Panc1 (cell line): Measurements from ENCODE around the gene BRMS1L. TPM values are rescaled to one million over a fixed set of nuclear protein-coding genes. Genes with fewer than 3 reads are reported as not detected.

ENCODE experiments used
- ATAC-seq: fragments of 200-7000 bp; cut with Tn5 transposase; 2 replicates; pipeline ENCODE4 v1.9.1; 2020; ENCODE audit warnings: mild to moderate bottlenecking, moderate library complexity
- BruUV-seq: library from RNA; stranded (reverse); fragments of 400-500 nt; replicated peaks from 2 replicates; lab custom pipeline; 2021; lab: Mats Ljungman, UMichigan
- CTCF ChIA-PET: fragments of 300-600 bp; sonication (Branson Sonifier 250); formaldehyde crosslinking; loops from one replicate; lab custom pipeline; 2022; ENCODE audit warnings: antibody characterized with exemption; lab: Charles Lee
- POLR2A ChIA-PET: fragments of 300-600 bp; sonication (Branson Sonifier 250); formaldehyde crosslinking; loops from one replicate; lab custom pipeline; 2022; ENCODE audit warnings: antibody characterized with exemption; lab: Charles Lee
- DNase-seq: peaks from one replicate; pipeline ENCODE4 v3.0.0-alpha.2; 2010; ENCODE audit warnings: low read depth, low spot score
- H3K27ac ChIP-seq: 2 replicates; pipeline ENCODE4 v1.5.1; 2011; ENCODE audit warnings: mild to moderate bottlenecking, low read length, inconsistent platforms
- H3K27me3 ChIP-seq: fragments of 200-500 bp; sonication (Bioruptor generic); 2 replicates; pipeline ENCODE4 v1.6.0; 2014; ENCODE audit warnings: low read length, inconsistent platforms; ENCODE audit not compliant: control insufficient read depth, insufficient read depth
- H3K36me3 ChIP-seq: fragments of 200-500 bp; sonication (Bioruptor generic); 2 replicates; pipeline ENCODE4 v1.5.1; 2014; ENCODE audit warnings: inconsistent platforms, mild to moderate bottlenecking, low read length, moderate library complexity; ENCODE audit not compliant: control insufficient read depth, insufficient read depth
- H3K4me1 ChIP-seq: 2 replicates; pipeline ENCODE4 v1.5.1; 2011; ENCODE audit warnings: inconsistent platforms, mild to moderate bottlenecking, low read length, moderate library complexity; ENCODE audit not compliant: control insufficient read depth, insufficient read depth
- H3K4me3 ChIP-seq, 2 experiments: 2 replicates each; pipeline ENCODE4 v1.5.1; 2011 to 2012; ENCODE audit warnings: low read depth in 2 of 2, low read length in 2 of 2, mild to moderate bottlenecking in 2 of 2, inconsistent platforms in 1 of 2, moderate library complexity in 1 of 2
- H3K9me3 ChIP-seq: fragments of 200-500 bp; sonication (Bioruptor generic); 2 replicates; pipeline ENCODE4 v1.5.1; 2014; ENCODE audit warnings: low read depth, mild to moderate bottlenecking, inconsistent platforms, low read length, moderate library complexity; ENCODE audit not compliant: control insufficient read depth, insufficient read depth
- CTCF ChIP-seq: fragments of 450-650 bp; IDR thresholded peaks from 2 replicates; pipeline ENCODE4 v1.5.1; 2017; ENCODE audit warnings: mild to moderate bottlenecking
- POLR2AphosphoS5 ChIP-seq: IDR thresholded peaks from 2 replicates; pipeline ENCODE4 v1.6.1; 2012; ENCODE audit warnings: mild to moderate bottlenecking, low read depth, low read length, moderate library complexity
- REST ChIP-seq, 2 experiments: IDR thresholded peaks; 2 replicates each; pipeline ENCODE4 v1.6.1; 2011 to 2012; ENCODE audit warnings: low read depth in 2 of 2, control low read depth in 1 of 2, low read length in 1 of 2, mild to moderate bottlenecking in 1 of 2, moderate library complexity in 1 of 2; ENCODE audit not compliant: insufficient read depth in 1 of 2
- SIN3A ChIP-seq: IDR thresholded peaks from 2 replicates; pipeline ENCODE4 v1.6.1; 2012; ENCODE audit warnings: low read depth, mild to moderate bottlenecking, low read length, moderate library complexity, borderline replicate concordance; ENCODE audit not compliant: insufficient read depth
- TCF7L2 ChIP-seq: IDR thresholded peaks from 2 replicates; pipeline ENCODE4 v1.6.1; 2011; ENCODE audit warnings: mild to moderate bottlenecking, low read depth, low read length, inconsistent platforms
- in situ Hi-C: cut with HindIII; loops from 2 replicates; pipeline ENCODE4 v1.10.0; 2016; ENCODE audit warnings: low sequenced_read_pairs, low pct_unique_long_range_greater_than_20kb
- intact Hi-C: fragments of 100-400 bp; cut with micrococcal nuclease; formaldehyde crosslinking; loops from one replicate; pipeline ENCODE4 v1.10.0; 2022; ENCODE audit not compliant: unreplicated experiment
- total RNA-seq: library from RNA; stranded (reverse); gene quantifications from one replicate; pipeline ENCODE4 v1.2.1, GENCODE V29; 2021; ENCODE audit not compliant: unreplicated experiment

Gene BRMS1L
- total RNA-seq, 1 experiment from 2014 or later: 10.5 TPM

GRCh38 chr14:35861204-35861868 lies 35.2 kb downstream of the BRMS1L start:
- H3K4me1 ChIP-seq: no peaks in the 10 kb centered on the region
- intact Hi-C loops: no loop called here
- in situ Hi-C loops: no loop called here

More at GRCh38 chr14:35861204-35861868, 35.2 kb downstream of the BRMS1L start:
- Histone ChIP-seq H3K27ac (no peak overlapping the region), H3K4me3 (no peak overlapping the region), H3K9me3 (no peaks in the 10 kb centered on the region), H3K27me3 (no peaks in the 10 kb centered on the region), H3K36me3 (peaks cover 5% of the 10 kb centered on the region; the same call in 1 of the 2 replicates)
- DNase-seq (no peak), ATAC-seq (no peak)
- TF ChIP-seq POLR2AphosphoS5 (no peak), CTCF (no peak), REST (IDR thresholded peaks at IDR 0.05; ENCODE audit: insufficient read depth in 1 of 2, low read depth in 2 of 2, low read length in 1 of 2) (no peak), TCF7L2 (no peak), SIN3A (no peak)
- BruUV-seq: no TSS peak
- CTCF ChIA-PET: no interaction called here
- POLR2A ChIA-PET: no interaction called here
